OCI-LY1 (cell line): Measurements from ENCODE around the gene HS3ST4.

Experiments used
- EZH2 ChIP-seq: fragments of 200-600 bp; sonication (generic), shearing (Covaris generic); IDR thresholded peaks from 2 replicates; pipeline ENCODE4 v1.8.0; 2017; ENCODE audit warnings: borderline replicate concordance, mixed run types, mild to moderate bottlenecking, antibody characterized with exemption, low read length, moderate library complexity, mixed read lengths
- TF ChIP-seq, protein P1 (sequence below): fragments of 200-600 bp; sonication (generic), shearing (Covaris generic); IDR thresholded peaks from 2 replicates; pipeline ENCODE4 v1.5.1; 2017; ENCODE audit warnings: mild to moderate bottlenecking, antibody characterized with exemption, low read length, moderate library complexity, mixed read lengths

DNA sequence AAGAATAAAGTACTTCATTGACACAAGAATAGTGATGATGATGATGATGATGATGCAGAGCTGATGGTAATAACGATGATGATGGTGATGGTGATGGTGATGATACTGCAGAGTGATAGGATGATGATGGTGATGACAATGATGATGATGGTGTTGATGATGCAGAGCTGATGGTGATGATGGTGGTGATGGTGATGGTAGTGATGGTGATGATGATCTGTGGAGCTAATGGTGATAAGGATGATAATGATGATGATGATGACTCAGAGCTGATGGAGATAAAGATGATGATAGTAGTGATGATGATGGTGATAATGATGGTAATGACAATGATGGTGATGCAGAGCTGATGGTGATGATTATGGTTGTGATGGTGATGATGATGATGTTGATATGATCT lies 448.1 kb downstream of the HS3ST4 start:
- TF ChIP-seq, protein P1, sequence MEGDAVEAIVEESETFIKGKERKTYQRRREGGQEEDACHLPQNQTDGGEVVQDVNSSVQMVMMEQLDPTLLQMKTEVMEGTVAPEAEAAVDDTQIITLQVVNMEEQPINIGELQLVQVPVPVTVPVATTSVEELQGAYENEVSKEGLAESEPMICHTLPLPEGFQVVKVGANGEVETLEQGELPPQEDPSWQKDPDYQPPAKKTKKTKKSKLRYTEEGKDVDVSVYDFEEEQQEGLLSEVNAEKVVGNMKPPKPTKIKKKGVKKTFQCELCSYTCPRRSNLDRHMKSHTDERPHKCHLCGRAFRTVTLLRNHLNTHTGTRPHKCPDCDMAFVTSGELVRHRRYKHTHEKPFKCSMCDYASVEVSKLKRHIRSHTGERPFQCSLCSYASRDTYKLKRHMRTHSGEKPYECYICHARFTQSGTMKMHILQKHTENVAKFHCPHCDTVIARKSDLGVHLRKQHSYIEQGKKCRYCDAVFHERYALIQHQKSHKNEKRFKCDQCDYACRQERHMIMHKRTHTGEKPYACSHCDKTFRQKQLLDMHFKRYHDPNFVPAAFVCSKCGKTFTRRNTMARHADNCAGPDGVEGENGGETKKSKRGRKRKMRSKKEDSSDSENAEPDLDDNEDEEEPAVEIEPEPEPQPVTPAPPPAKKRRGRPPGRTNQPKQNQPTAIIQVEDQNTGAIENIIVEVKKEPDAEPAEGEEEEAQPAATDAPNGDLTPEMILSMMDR = no peak
- no peak for TF ChIP-seq EZH2
